H1 (cell line): ENCODE results near the gene COG7. TPM values are rescaled to one million over a fixed set of nuclear protein-coding genes. Genes with fewer than 3 reads are reported as not detected.

ENCODE experiments used
- CTCF ChIA-PET: fragments of 300-600 bp; sonication (Branson Sonifier 250); formaldehyde crosslinking; loops from one replicate; lab custom pipeline; 2021; ENCODE audit not compliant: partially characterized antibody; lab: Charles Lee
- POLR2A ChIA-PET: fragments of 300-600 bp; sonication (Branson Sonifier 250); formaldehyde crosslinking; loops from one replicate; lab custom pipeline; 2021; ENCODE audit warnings: inconsistent platforms; ENCODE audit not compliant: partially characterized antibody; lab: Charles Lee
- DNase-seq, 2 experiments: peaks; one replicate each; pipeline versions ENCODE4 v3.0.0 to v3.0.0-alpha.2; 2010 to 2022; ENCODE audit warnings: low spot score in 2 of 2, low read depth in 1 of 2, mixed read lengths in 1 of 2
- FAIRE-seq: peaks from 2 replicates; lab custom pipeline; 2011; peaks lifted over from hg19 to GRCh38; lab: Jason Lieb, UNC
- H2AFZ ChIP-seq: 2 replicates; pipeline ENCODE4 v1.8.1; 2012; ENCODE audit warnings: low read length, inconsistent platforms
- H2AK5ac ChIP-seq: 2 replicates; pipeline ENCODE4 v1.6.1; 2013; ENCODE audit warnings: low read depth, low read length
- H2BK120ac ChIP-seq: replicated peaks from 2 replicates; pipeline ENCODE3; 2013; ENCODE audit warnings: low read depth, low read length, inconsistent platforms
- H2BK12ac ChIP-seq: 2 replicates; pipeline ENCODE4 v1.6.1; 2013; ENCODE audit warnings: low read depth, low read length
- H2BK15ac ChIP-seq: 2 replicates; pipeline ENCODE4 v1.6.1; 2013; ENCODE audit warnings: low read length
- H2BK20ac ChIP-seq: 2 replicates; pipeline ENCODE4 v1.6.1; 2013; ENCODE audit warnings: low read length
- H2BK5ac ChIP-seq: 2 replicates; pipeline ENCODE4 v1.6.1; 2013; ENCODE audit warnings: low read depth, low read length
- H3K14ac ChIP-seq: 2 replicates; pipeline ENCODE4 v1.6.1; 2013; ENCODE audit warnings: inconsistent platforms; ENCODE audit not compliant: insufficient read length
- H3K18ac ChIP-seq: 2 replicates; pipeline ENCODE4 v1.6.1; 2013; ENCODE audit warnings: low read length; ENCODE audit errors: extremely low read depth
- H3K23ac ChIP-seq: 2 replicates; pipeline ENCODE4 v1.6.1; 2013; ENCODE audit warnings: inconsistent platforms; ENCODE audit not compliant: insufficient read length
- H3K23me2 ChIP-seq: 2 replicates; pipeline ENCODE4 v1.6.1; 2013; ENCODE audit warnings: low read depth, low read length
- H3K27ac ChIP-seq: 2 replicates; pipeline ENCODE4 v1.6.1; 2011; ENCODE audit warnings: low read depth, low read length, inconsistent platforms
- H3K27me3 ChIP-seq, 4 experiments: replicated peaks in 1 of 4; 1 replicate in 1 of 4; 2 replicates in 3 of 4; pipeline versions ENCODE4 v1.6.1 to v1.8.1; 2011 to 2013; ENCODE audit warnings: low read length in 3 of 4, mild to moderate bottlenecking in 3 of 4, inconsistent platforms in 2 of 4, mixed read lengths in 2 of 4, moderate library complexity in 1 of 4; ENCODE audit not compliant: control insufficient read depth in 3 of 4, insufficient read depth in 3 of 4; ENCODE audit errors: extremely low read depth in 1 of 4
- H3K36me3 ChIP-seq, 4 experiments: 2 replicates each; pipeline versions ENCODE4 v1.6.1 to v1.8.1; 2011 to 2013; ENCODE audit warnings: mild to moderate bottlenecking in 4 of 4, low read length in 3 of 4, moderate library complexity in 2 of 4, control low read depth in 1 of 4, inconsistent platforms in 1 of 4; ENCODE audit not compliant: insufficient read depth in 4 of 4, control insufficient read depth in 2 of 4
- H3K4ac ChIP-seq: replicated peaks from 2 replicates; pipeline ENCODE3; 2013; ENCODE audit warnings: low read length, low read depth, mixed read lengths, inconsistent platforms; ENCODE audit not compliant: insufficient read length
- H3K4me1 ChIP-seq, 4 experiments: replicated peaks in 1 of 4; 1 replicate in 1 of 4; 2 replicates in 3 of 4; pipeline versions ENCODE4 v1.6.1 to v1.8.1; 2011 to 2013; ENCODE audit warnings: low read length in 3 of 4, inconsistent platforms in 2 of 4, mixed read lengths in 1 of 4; ENCODE audit not compliant: insufficient read depth in 4 of 4, control insufficient read depth in 3 of 4
- H3K4me2 ChIP-seq, 2 experiments: 2 replicates each; pipeline versions ENCODE4 v1.6.1 to v1.8.1; 2011 to 2013; ENCODE audit warnings: low read depth in 2 of 2, low read length in 2 of 2, control low read depth in 1 of 2, inconsistent platforms in 1 of 2, mild to moderate bottlenecking in 1 of 2; ENCODE audit not compliant: insufficient read depth in 1 of 2
- H3K4me3 ChIP-seq, 4 experiments: fragments of 200-600, 300-600 bp in 1 of 4; sonication (generic), shearing (Covaris generic), sonication (Bioruptor Twin) in 1 of 4; 2 replicates each; pipeline versions ENCODE4 v1.5.1 to v1.8.1; 2011 to 2016; ENCODE audit warnings: low read length in 4 of 4, low read depth in 3 of 4, control low read depth in 2 of 4, inconsistent platforms in 2 of 4, mild to moderate bottlenecking in 2 of 4, mixed read lengths in 1 of 4, moderate library complexity in 1 of 4; ENCODE audit not compliant: insufficient read depth in 2 of 4; ENCODE audit errors: extremely low read depth in 1 of 4
- H3K56ac ChIP-seq: replicated peaks from 2 replicates; pipeline ENCODE3; 2013; ENCODE audit warnings: low read depth, mild to moderate bottlenecking, mixed read lengths, low read length, inconsistent platforms; ENCODE audit not compliant: insufficient read length
- H3K79me1 ChIP-seq: 2 replicates; pipeline ENCODE4 v1.6.1; 2013; ENCODE audit warnings: low read depth, low read length, control low read depth
- H3K79me2 ChIP-seq, 2 experiments: 2 replicates each; pipeline versions ENCODE4 v1.6.1 to v1.8.1; 2012 to 2013; ENCODE audit warnings: low read length in 2 of 2, mild to moderate bottlenecking in 2 of 2, inconsistent platforms in 1 of 2; ENCODE audit not compliant: insufficient read depth in 2 of 2, control insufficient read depth in 1 of 2
- H3K9ac ChIP-seq, 4 experiments: replicated peaks in 1 of 4; 1 replicate in 1 of 4; 2 replicates in 3 of 4; pipeline versions ENCODE4 v1.6.1 to v1.8.1; 2011 to 2013; ENCODE audit warnings: low read depth in 3 of 4, low read length in 3 of 4, control low read depth in 2 of 4, mild to moderate bottlenecking in 2 of 4, moderate library complexity in 2 of 4, inconsistent platforms in 1 of 4; ENCODE audit errors: extremely low read depth in 1 of 4
- H3K9me3 ChIP-seq, 2 experiments: 2 replicates each; pipeline versions ENCODE4 v1.6.1 to v1.8.1; 2012 to 2013; ENCODE audit warnings: mild to moderate bottlenecking in 2 of 2, moderate library complexity in 2 of 2, control low read depth in 1 of 2, inconsistent platforms in 1 of 2, low read depth in 1 of 2, low read length in 1 of 2, mixed read lengths in 1 of 2; ENCODE audit not compliant: insufficient read depth in 2 of 2
- H4K20me1 ChIP-seq, 2 experiments: replicated peaks in 1 of 2; 2 replicates each; pipeline versions ENCODE3 to v1.8.1; 2011 to 2013; ENCODE audit warnings: inconsistent platforms in 2 of 2, low read length in 2 of 2, mild to moderate bottlenecking in 1 of 2; ENCODE audit not compliant: insufficient read depth in 2 of 2, control insufficient read depth in 1 of 2
- H4K5ac ChIP-seq: 2 replicates; pipeline ENCODE4 v1.6.1; 2013; ENCODE audit warnings: low read length, low read depth, mixed read lengths, inconsistent platforms; ENCODE audit not compliant: insufficient read length
- H4K8ac ChIP-seq: 2 replicates; pipeline ENCODE4 v1.8.0; 2013; ENCODE audit warnings: mild to moderate bottlenecking, moderate library complexity, low read length, inconsistent platforms; ENCODE audit not compliant: insufficient read depth; ENCODE audit errors: extremely low read depth
- H4K91ac ChIP-seq: replicated peaks from 2 replicates; pipeline ENCODE3; 2013; ENCODE audit warnings: low read length, mixed read lengths, inconsistent platforms; ENCODE audit not compliant: insufficient read length
- POU5F1 ChIP-seq: IDR thresholded peaks from 2 replicates; pipeline ENCODE4 v1.6.1; 2011; ENCODE audit warnings: low read depth, mild to moderate bottlenecking, low read length, moderate library complexity
- SAP30 ChIP-seq: fragments of 300-600 bp; sonication (generic); IDR thresholded peaks from 2 replicates; pipeline ENCODE4 v1.7.1; 2012; ENCODE audit warnings: low read length, moderate library complexity, mild to moderate bottlenecking, inconsistent platforms; ENCODE audit not compliant: insufficient read depth, insufficient replicate concordance
- WGBS, 2 experiments: shearing (Covaris generic) in 1 of 2; methylation state at CpG; one replicate each; pipeline versions ENCODE4 v1.1.6 to v1.1.7; 2013 to 2015; ENCODE audit warnings: low lambda C conversion rate in 2 of 2, mixed read lengths in 2 of 2, inconsistent platforms in 1 of 2, low coverage in 1 of 2, missing lambda C conversion rate in 1 of 2; ENCODE audit not compliant: insufficient replicate concordance in 2 of 2, insufficient coverage in 1 of 2, insufficient read length in 1 of 2; ENCODE audit errors: extremely low coverage in 1 of 2, missing lambda C conversion rate in 1 of 2; 5-methylcytosine and 5-hydroxymethylcytosine counted together
- polyA plus RNA-seq, 7 experiments: library from polyadenylated mRNA; depleted of rRNA in 3 of 7; stranded (reverse) in 5 of 7; unstranded in 2 of 7; fragments of >200 nt in 5 of 7; fragments of 200-250 nt in 2 of 7; gene quantifications; 1 replicate in 5 of 7; 2 replicates in 1 of 7; 4 replicates in 1 of 7; pipeline versions ENCODE4 v1.2.1 to v1.2.3, GENCODE V29; 2011 to 2013; ENCODE audit warnings: missing spikeins in 2 of 7, mixed read lengths in 2 of 7
- total RNA-seq: library from RNA; stranded (reverse); fragmentation: NEBNext Ultra II Directional; extraction: Animal tissue kit (Norgen Biotek cat#: 25700); gene quantifications from 2 replicates; pipeline ENCODE4 v1.2.1, GENCODE V29; 2021

Gene COG7
- total and polyA plus RNA-seq, 2 of the 8 experiments (the other 6 are each of a cell fraction or from before 2014, with no cell fraction given): 17.2 to 40.4 TPM

DNA sequence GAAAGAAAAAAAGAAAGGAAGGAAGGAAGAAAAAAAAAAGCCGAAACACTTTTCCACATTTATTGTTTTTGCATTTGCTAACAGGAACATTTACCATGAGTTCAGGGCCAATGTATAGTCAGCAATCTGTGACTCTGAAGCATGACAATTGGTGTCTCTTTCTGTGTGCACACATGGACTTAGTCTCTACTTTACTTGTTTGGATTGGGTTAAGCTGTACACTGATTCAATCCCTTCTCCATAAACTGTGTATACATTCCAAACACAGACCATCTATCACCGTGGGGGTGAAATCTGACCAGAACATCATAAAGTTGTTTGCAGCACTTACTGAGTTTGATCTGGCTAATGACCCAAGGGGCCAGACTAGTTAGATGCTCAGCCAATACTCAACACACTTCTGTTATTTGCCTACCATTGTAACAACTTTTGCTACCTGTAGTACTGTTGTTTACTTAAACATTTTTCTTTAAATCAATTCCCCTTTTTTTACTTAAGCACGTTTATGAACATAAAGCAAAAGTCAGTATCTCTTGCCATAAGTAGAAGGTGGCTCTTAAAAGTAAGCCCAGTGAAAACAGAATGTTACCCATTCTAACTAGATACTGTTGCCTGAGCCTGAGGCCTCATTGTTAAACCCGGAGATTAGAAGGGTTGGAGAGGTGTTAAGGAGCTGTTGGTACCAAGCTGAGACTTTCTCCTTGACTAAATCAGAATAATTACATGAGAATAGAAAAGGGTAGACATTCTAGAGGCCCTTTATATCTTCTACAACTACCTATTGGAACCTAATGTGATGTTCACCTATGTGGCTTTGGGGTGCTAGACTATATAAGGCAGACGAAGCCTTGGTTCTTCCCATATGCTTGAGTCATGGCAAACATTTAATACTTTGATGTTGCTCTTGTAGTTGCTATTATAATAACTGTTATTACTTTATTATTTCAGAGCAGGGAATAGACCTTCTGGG, 109.1 kb downstream of the COG7 start:
- no peak overlapping the region for H2BK15ac ChIP-seq
- no peak overlapping the region for H3K9ac ChIP-seq
- no peak overlapping the region for H3K23ac ChIP-seq
- no peaks in the 10 kb centered on the region for H4K20me1 ChIP-seq
- peaks cover 0 to 6% (median 2%) of the 10 kb centered on the region in 4 experiments; a peak in 3 of 7 replicates for H3K4me1 ChIP-seq
- no peak overlapping the region for H4K5ac ChIP-seq
- FAIRE-seq: peak; percentile 60
- ChIA-PET CTCF (interaction anchor here (0.7 to 2.9 kb wide), 2 partner anchors 12 to 13 kb away, joined by 4 to 7 read pairs; no protein-coding TSS in a partner anchor), POLR2A (interaction anchor here (0.8 kb wide), 1 partner anchor 24 kb away, joined by 3 read pairs; no protein-coding TSS in a partner anchor)
- no peak overlapping the region for H2BK20ac ChIP-seq
- no peaks in the 10 kb centered on the region for H3K79me2 ChIP-seq
- H4K91ac ChIP-seq: no peak overlapping the region
- no peaks in the 10 kb centered on the region for H3K79me1 ChIP-seq
- H3K56ac ChIP-seq: no peak overlapping the region
- H3K4me2 ChIP-seq: no peak overlapping the region
- no peak overlapping the region for H4K8ac ChIP-seq
- TF ChIP-seq SAP30 (no peak), POU5F1 (0 out of 2 replicates have a peak, but pooled peaks have one; percentile 28)
- no peak for DNase-seq
- no peak overlapping the region for H2BK120ac ChIP-seq
- H3K4ac ChIP-seq: no peak overlapping the region
- no peaks in the 10 kb centered on the region for H3K27me3 ChIP-seq
- H2BK12ac ChIP-seq: no peak overlapping the region
- H3K27ac ChIP-seq: no peak overlapping the region
- H3K23me2 ChIP-seq: no peaks in the 10 kb centered on the region
- WGBS, 2 experiments: 62% methylated on average over 4 of the region's 5 CpGs; no CpG with 5 or more reads in 1 of the 2 experiments
- no peaks in the 10 kb centered on the region for H3K36me3 ChIP-seq
- H3K9me3 ChIP-seq: no peaks in the 10 kb centered on the region
- H3K4me3 ChIP-seq: peak overlapping the region in 1 of 4 experiments; percentile 2; a peak in 1 of 8 replicates
- H2AFZ ChIP-seq: peak overlapping the region; percentile 84; the same call in 1 of the 2 replicates
- H3K18ac ChIP-seq: no peak overlapping the region
- no peak overlapping the region for H3K14ac ChIP-seq
- H2AK5ac ChIP-seq: no peak overlapping the region
- no peak overlapping the region for H2BK5ac ChIP-seq
